GM12878 (cell line): ENCODE data around the gene ZSCAN25. TPM values are rescaled to one million over a fixed set of nuclear protein-coding genes. Genes with fewer than 3 reads are reported as not detected.

Experiments
- ATAC-seq: fragments of 200-7000 bp; cut with Tn5 transposase; 3 replicates; pipeline ENCODE4 v1.9.1; 2020; ENCODE audit warnings: mild to moderate bottlenecking, moderate library complexity
- BruUV-seq: library from RNA; stranded (reverse); fragments of 400-500 nt; replicated peaks from 2 replicates; lab custom pipeline; 2021; lab: Mats Ljungman, UMichigan
- CTCF ChIA-PET: fragments of 300-600 bp; sonication (Branson Sonifier 250); formaldehyde crosslinking; extraction: SDS; loops from one replicate; lab custom pipeline; 2021; ENCODE audit warnings: inconsistent platforms; lab: Yijun Ruan, JAX
- POLR2A ChIA-PET: fragments of 350-600 bp; formaldehyde crosslinking; extraction: SDS; loops from one replicate; lab custom pipeline; 2021; ENCODE audit warnings: inconsistent platforms; lab: Charles Lee
- RAD21 ChIA-PET: fragments of 300-600 bp; sonication (Branson Sonifier 250); formaldehyde crosslinking; loops from one replicate; lab custom pipeline; 2023; ENCODE audit warnings: antibody characterized with exemption; ENCODE audit not compliant: unreplicated experiment; lab: Charles Lee
- SMC1A ChIA-PET: fragments of 300-600 bp; sonication (Branson Sonifier 250); formaldehyde crosslinking; loops from one replicate; lab custom pipeline; 2023; ENCODE audit not compliant: unreplicated experiment, uncharacterized antibody; lab: Charles Lee
- DNase-seq: peaks from one replicate; pipeline ENCODE4 v3.0.0-alpha.2; 2011; ENCODE audit warnings: low read depth, low spot score
- FAIRE-seq: peaks from 3 replicates; lab custom pipeline; 2011; peaks lifted over from hg19 to GRCh38; lab: Jason Lieb, UNC
- H2AFZ ChIP-seq: 2 replicates; pipeline ENCODE4 v1.6.0; 2011; ENCODE audit warnings: low read depth, low read length, control low read depth; ENCODE audit not compliant: control insufficient read depth
- H3K27ac ChIP-seq: 2 replicates; pipeline ENCODE4 v1.5.1; 2011; ENCODE audit warnings: control low read depth; ENCODE audit not compliant: control insufficient read depth, insufficient read depth
- H3K27me3 ChIP-seq, 2 experiments: replicated peaks in 1 of 2; 2 replicates each; pipeline versions ENCODE4 v1.6.0 to v1.6.1; 2011; ENCODE audit warnings: low read length in 1 of 2; ENCODE audit not compliant: control insufficient read depth in 2 of 2, insufficient read depth in 2 of 2
- H3K36me3 ChIP-seq, 2 experiments: 2 replicates each; pipeline ENCODE4 v1.5.1; 2011; ENCODE audit warnings: low read length in 1 of 2; ENCODE audit not compliant: control insufficient read depth in 2 of 2, insufficient read depth in 2 of 2
- H3K4me1 ChIP-seq: 2 replicates; pipeline ENCODE4 v1.6.1; 2011; ENCODE audit warnings: mild to moderate bottlenecking, low read length, moderate library complexity, mixed read lengths; ENCODE audit not compliant: control insufficient read depth, insufficient read depth
- H3K4me2 ChIP-seq: 2 replicates; pipeline ENCODE4 v1.6.0; 2011; ENCODE audit warnings: control low read depth; ENCODE audit not compliant: control insufficient read depth, insufficient read depth
- H3K4me3 ChIP-seq: fragments of 200-600 bp; sonication (generic); 2 replicates; pipeline ENCODE4 v1.5.1; 2016
- H3K79me2 ChIP-seq: 2 replicates; pipeline ENCODE4 v1.6.0; 2011; ENCODE audit warnings: low read length; ENCODE audit not compliant: control insufficient read depth, insufficient read depth
- H3K9ac ChIP-seq: 2 replicates; pipeline ENCODE4 v1.8.0; 2011; ENCODE audit warnings: low read length, control low read depth, mixed read lengths; ENCODE audit not compliant: control insufficient read depth, insufficient read depth
- H3K9me3 ChIP-seq: replicated peaks from 3 replicates; pipeline ENCODE4 v1.5.1; 2011; ENCODE audit warnings: mild to moderate bottlenecking, low read length; ENCODE audit not compliant: control insufficient read depth, insufficient read depth
- H4K20me1 ChIP-seq: 2 replicates; pipeline ENCODE4 v1.6.0; 2011; ENCODE audit not compliant: control insufficient read depth, insufficient read depth
- BACH1 ChIP-seq: fragments of 450-650 bp; IDR thresholded peaks from 2 replicates; pipeline ENCODE4 v1.6.1; 2017; ENCODE audit warnings: mild to moderate bottlenecking, borderline replicate concordance
- EED ChIP-seq: sonication (generic); IDR thresholded peaks from 2 replicates; pipeline ENCODE4 v1.6.1; 2016; ENCODE audit warnings: antibody characterized with exemption, low read depth
- EP300 ChIP-seq, 2 experiments: fragments of 150-350 bp in 1 of 2; IDR thresholded peaks; 2 replicates each; pipeline ENCODE4 v1.6.1; 2011 to 2012; ENCODE audit warnings: low read depth in 2 of 2, low read length in 2 of 2, borderline replicate concordance in 1 of 2, improper control_type of control experiment in 1 of 2, inconsistent platforms in 1 of 2; ENCODE audit not compliant: control insufficient read depth in 1 of 2
- HDAC6 ChIP-seq: fragments of 200-600 bp; sonication (generic); IDR thresholded peaks from one replicate; pipeline ENCODE4 v1.8.0; 2017; ENCODE audit warnings: antibody characterized with exemption; ENCODE audit not compliant: unreplicated experiment
- IRF4 ChIP-seq: IDR thresholded peaks from 2 replicates; pipeline ENCODE4 v1.6.1; 2011; ENCODE audit warnings: low read depth, low read length
- KAT2A ChIP-seq: conservative IDR thresholded peaks from 2 replicates; pipeline ENCODE4 v1.6.1; 2011; ENCODE audit warnings: low read depth, low read length; ENCODE audit not compliant: control insufficient read depth
- MTA3 ChIP-seq: IDR thresholded peaks from 2 replicates; pipeline ENCODE4 v1.6.1; 2012; ENCODE audit warnings: low read length, inconsistent platforms, borderline replicate concordance
- NFIC ChIP-seq: IDR thresholded peaks from 2 replicates; pipeline ENCODE4 v1.6.1; 2012; ENCODE audit warnings: low read depth, mild to moderate bottlenecking, inconsistent platforms, low read length, moderate library complexity
- NFYB ChIP-seq: IDR thresholded peaks from 2 replicates; pipeline ENCODE4 v1.6.1; 2011; ENCODE audit warnings: low read depth, mild to moderate bottlenecking, low read length, improper control_type of control experiment, moderate library complexity; ENCODE audit not compliant: insufficient read depth
- SREBF1 ChIP-seq: IDR thresholded peaks from 2 replicates; pipeline ENCODE4 v1.6.1; 2012; ENCODE audit warnings: mild to moderate bottlenecking, low read length
- SRF ChIP-seq, 2 experiments: IDR thresholded peaks; 2 replicates each; pipeline ENCODE4 v1.6.1; 2011; ENCODE audit warnings: low read depth in 2 of 2, low read length in 2 of 2, mild to moderate bottlenecking in 1 of 2, moderate library complexity in 1 of 2
- TAF1 ChIP-seq: IDR thresholded peaks from 2 replicates; pipeline ENCODE4 v1.6.1; 2011; ENCODE audit warnings: mild to moderate bottlenecking, low read depth, low read length, borderline replicate concordance
- YBX1 ChIP-seq: fragments of 450-650 bp; IDR thresholded peaks from 2 replicates; pipeline ENCODE4 v1.6.1; 2016; ENCODE audit warnings: antibody characterized with exemption
- WGBS: methylation state at CpG from one replicate; pipeline ENCODE4 v1.1.6; 2016; ENCODE audit warnings: low lambda C conversion rate; ENCODE audit not compliant: insufficient replicate concordance, insufficient coverage; ENCODE audit errors: missing lambda C conversion rate; 5-methylcytosine and 5-hydroxymethylcytosine counted together
- in situ Hi-C: fragments of 300-500 bp; cut with MboI; formaldehyde crosslinking; loops from 9 replicates; pipeline ENCODE4 v1.14.3; 2018; ENCODE audit warnings: mixed read lengths
- intact Hi-C: fragments of 100-400 bp; cut with micrococcal nuclease; formaldehyde crosslinking; loops from one replicate; pipeline ENCODE4 v1.14.2; 2022; ENCODE audit not compliant: unreplicated experiment
- polyA plus RNA-seq, 11 experiments: library from polyadenylated mRNA; depleted of rRNA in 4 of 11; unstranded in 6 of 11; stranded (reverse) in 5 of 11; fragments of >200 nt; fragmentation: Nextera tagmentation in 4 of 11; fragmentation: Illumina TruSeq in 1 of 11; extraction: Ambion mirVana in 4 of 11; extraction: Trizol in 1 of 11; gene quantifications; 1 replicate in 1 of 11; 2 replicates in 10 of 11; pipeline versions ENCODE4 v1.2.1 to v1.2.3, GENCODE V29; 2011 to 2016; ENCODE audit warnings: inconsistent platforms in 2 of 11, missing spikeins in 2 of 11, low read depth in 1 of 11
- total RNA-seq, 4 experiments: library from RNA; depleted of rRNA in 3 of 4; stranded (reverse); fragments of >200 nt in 3 of 4; fragmentation: Illumina TruSeq in 1 of 4; extraction: Trizol in 1 of 4; gene quantifications; 2 replicates each; pipeline versions ENCODE4 v1.2.1 to v1.2.3, GENCODE V29; 2013 to 2021
- TF ChIP-seq, protein P1 (sequence below): IDR thresholded peaks from 2 replicates; pipeline ENCODE4 v1.6.1; 2012; ENCODE audit warnings: low read length, inconsistent platforms

ZSCAN25 gene
- total and polyA plus RNA-seq, 10 of the 15 experiments (the other 5 are each of a cell fraction or from before 2014, with no cell fraction given) = 0.79 to 15.6 (median 9.6) TPM

DNA sequence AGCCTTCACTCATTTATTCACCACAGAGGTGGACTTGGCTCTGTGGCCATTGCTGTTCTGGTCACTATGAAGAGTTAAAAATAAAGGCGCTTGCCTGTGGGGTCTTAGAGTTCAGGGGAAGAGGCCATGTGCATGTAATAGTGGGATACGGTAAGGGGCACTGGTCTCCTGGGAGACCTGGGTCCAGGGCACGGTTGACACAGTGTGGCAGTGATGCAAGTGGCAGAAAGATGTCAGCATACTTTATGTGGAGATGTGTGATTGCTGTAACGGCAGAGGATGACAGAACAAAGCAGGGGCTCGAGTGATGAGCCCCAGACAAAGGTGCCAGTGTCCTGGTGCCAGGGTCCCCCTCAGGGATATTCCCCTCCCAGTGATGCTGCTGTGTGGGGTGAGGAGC, 8.6 kb downstream of the ZSCAN25 start:
- no peak for ATAC-seq
- FAIRE-seq = no peak
- Histone ChIP-seq H3K9me3 (no peaks in the 10 kb centered on the region), H3K27ac (no peak overlapping the region), H3K79me2 (no peaks in the 10 kb centered on the region), H3K4me2 (no peak overlapping the region), H3K9ac (no peak overlapping the region), H3K36me3 (peaks cover 35 to 45% of the 10 kb centered on the region in 2 experiments), H3K4me3 (no peak overlapping the region), H2AFZ (no peak overlapping the region), H3K27me3 (no peaks in the 10 kb centered on the region), H3K4me1 (no peaks in the 10 kb centered on the region), H4K20me1 (no peaks in the 10 kb centered on the region)
- ChIA-PET RAD21 (no interaction called here), CTCF (no interaction called here), POLR2A (no interaction called here), SMC1A (no interaction called here)
- in situ Hi-C loops = no loop called here
- no peak for TF ChIP-seq IRF4
- TF ChIP-seq, protein P1, sequence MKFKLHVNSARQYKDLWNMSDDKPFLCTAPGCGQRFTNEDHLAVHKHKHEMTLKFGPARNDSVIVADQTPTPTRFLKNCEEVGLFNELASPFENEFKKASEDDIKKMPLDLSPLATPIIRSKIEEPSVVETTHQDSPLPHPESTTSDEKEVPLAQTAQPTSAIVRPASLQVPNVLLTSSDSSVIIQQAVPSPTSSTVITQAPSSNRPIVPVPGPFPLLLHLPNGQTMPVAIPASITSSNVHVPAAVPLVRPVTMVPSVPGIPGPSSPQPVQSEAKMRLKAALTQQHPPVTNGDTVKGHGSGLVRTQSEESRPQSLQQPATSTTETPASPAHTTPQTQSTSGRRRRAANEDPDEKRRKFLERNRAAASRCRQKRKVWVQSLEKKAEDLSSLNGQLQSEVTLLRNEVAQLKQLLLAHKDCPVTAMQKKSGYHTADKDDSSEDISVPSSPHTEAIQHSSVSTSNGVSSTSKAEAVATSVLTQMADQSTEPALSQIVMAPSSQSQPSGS = no peak
- TF ChIP-seq EED = no peak
- TF ChIP-seq NFIC = no peak
- no peak for TF ChIP-seq SRF (IDR thresholded peaks at IDR 0.05; ENCODE audit: low read depth in 2 of 2, low read length in 2 of 2)
- TF ChIP-seq NFYB = no peak
- TF ChIP-seq HDAC6 = no peak
- whole genome bisulfite sequencing = 75% methylated on average over 5 of the region's 5 CpGs
- no TSS peak for BruUV-seq
- no peak for DNase-seq
- intact Hi-C loops = no loop called here

DNA sequence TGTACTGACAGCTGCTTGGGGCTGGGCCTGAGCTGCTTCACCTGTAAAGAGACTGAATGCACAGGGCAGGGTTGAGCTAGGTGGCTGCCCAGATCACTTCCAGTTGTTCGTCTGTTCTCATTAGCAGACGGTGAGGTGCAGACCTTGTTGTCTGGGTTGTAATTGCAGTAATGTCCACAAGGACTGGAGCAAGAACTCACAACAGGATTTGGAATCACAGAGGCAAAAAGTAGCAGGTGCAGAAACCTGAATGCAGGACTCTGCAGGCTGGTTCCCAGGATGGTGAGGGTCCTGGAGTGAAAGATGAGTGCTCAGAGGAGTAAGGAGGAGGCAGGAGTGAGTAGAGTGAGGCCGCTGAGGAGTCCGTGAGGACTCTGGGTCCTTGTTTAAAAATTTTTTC, 9.2 kb downstream of the ZSCAN25 start:
- no peak overlapping the region for H3K4me2 ChIP-seq
- no peaks in the 10 kb centered on the region for H3K27me3 ChIP-seq
- H3K27ac ChIP-seq = no peak overlapping the region
- no peak for DNase-seq
- no peaks in the 10 kb centered on the region for H4K20me1 ChIP-seq
- in situ Hi-C loops = no loop called here
- no peak for FAIRE-seq
- no peaks in the 10 kb centered on the region for H3K9me3 ChIP-seq
- H3K4me3 ChIP-seq = no peak overlapping the region
- CTCF ChIA-PET = no interaction called here
- H3K4me1 ChIP-seq = no peaks in the 10 kb centered on the region
- 95% methylated on average over 4 of the region's 4 CpGs for WGBS
- no TSS peak for BruUV-seq
- POLR2A ChIA-PET = no interaction called here
- no peak for ATAC-seq
- H3K9ac ChIP-seq = no peak overlapping the region
- TF ChIP-seq MTA3 = no peak
- TF ChIP-seq SREBF1 = no peak
- no peak for TF ChIP-seq EP300 (IDR thresholded peaks at IDR 0.05; ENCODE audit: borderline replicate concordance in 1 of 2, control insufficient read depth in 1 of 2, low read depth in 2 of 2, low read length in 2 of 2)
- TF ChIP-seq TAF1 = no peak
- no peak for TF ChIP-seq YBX1
- no peak for TF ChIP-seq BACH1
- no peak for TF ChIP-seq KAT2A
- intact Hi-C loops = no loop called here
- no peaks in the 10 kb centered on the region for H3K79me2 ChIP-seq
- RAD21 ChIA-PET = no interaction called here
- no peak overlapping the region for H2AFZ ChIP-seq
- H3K36me3 ChIP-seq = peaks cover 37 to 44% of the 10 kb centered on the region in 2 experiments
- SMC1A ChIA-PET = no interaction called here
